K562 treated with DMSO at 1 percent for 48 hours (cell line): ENCODE measurements around the gene MCU. TPM values are rescaled to one million over a fixed set of nuclear protein-coding genes. Genes with fewer than 3 reads are reported as not detected.

Source experiments
- total RNA-seq: library from RNA; unstranded; fragments of 300-600 nt; gene quantifications from 2 replicates; pipeline ENCODE4 v1.2.3, GENCODE V29; 2022; ENCODE audit warnings: low replicate concordance; ENCODE audit errors: extremely low read depth

Gene MCU
- not detected in 2 replicates for total RNA-seq

GRCh38 chr10:72691863-72692743 lies at the start of gene MCU:
Gene MCU (plus strand): TSS chr10:72692143. CDS start chr10:72692152, 9 bp downstream.

DNA sequence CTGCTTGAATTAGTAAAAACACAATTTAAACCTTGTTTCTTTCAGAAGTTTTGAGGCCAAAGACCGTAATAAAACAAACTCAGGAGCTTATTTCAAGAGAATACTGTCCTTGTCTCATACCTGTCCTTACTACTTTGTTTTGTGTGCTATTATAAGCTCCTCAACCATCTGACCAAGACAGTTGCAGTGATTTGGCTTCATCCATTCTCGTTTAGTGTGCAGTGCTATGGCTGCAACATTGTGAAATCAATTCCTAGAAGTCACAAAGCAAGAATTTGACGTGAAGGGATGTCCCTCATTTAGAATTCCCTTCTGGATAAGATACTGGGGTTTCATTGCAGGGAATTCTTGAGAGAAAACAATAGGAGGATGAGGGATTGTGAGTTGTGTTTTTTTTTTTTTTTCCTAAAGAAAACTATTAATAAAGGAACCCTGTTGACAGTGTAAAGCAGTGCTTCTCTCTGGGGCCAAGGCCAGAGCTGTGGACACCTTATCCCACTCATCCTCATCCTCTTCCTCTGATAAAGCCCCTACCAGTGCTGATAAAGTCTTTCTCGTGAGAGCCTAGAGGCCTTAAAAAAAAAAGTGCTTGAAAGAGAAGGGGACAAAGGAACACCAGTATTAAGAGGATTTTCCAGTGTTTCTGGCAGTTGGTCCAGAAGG lies 201.3 kb downstream of the MCU start, which contains the start of gene OIT3:
OIT3 (plus strand) TSS at position 604 of the 663 bp plus-strand sequence. CDS start 60 bp downstream, outside the sequence.

Other genes with a start within 250 kb of the MCU start
- gene MICU1, start 66.1 kb upstream of the MCU start, total RNA-seq = not detected in 2 replicates
- not detected in 2 replicates for gene OIT3, start 201.6 kb downstream of the MCU start, total RNA-seq